HG03025 (cell line): ENCODE results near the gene CD300C.
"Not testable (repeated sequence)": the region's sequence is repeated elsewhere in the genome, so short reads cannot be mapped to it uniquely, and the experiment has no call there.

Experiments used
- ATAC-seq: cut with Tn5 transposase; IDR thresholded peaks from one replicate; pipeline ENCODE4 v1.9.1; 2021; ENCODE audit warnings: mild to moderate bottlenecking, moderate library complexity; ENCODE audit not compliant: unreplicated experiment, low FRiP score

Gene CD300C

GRCh38 chr17:74539281-74539820, 6.6 kb downstream of the CD300C start:
- no peak for ATAC-seq

- no peak for ATAC-seq
Observed at GRCh38 chr17:74536890-74537289, 9.0 kb downstream of the CD300C start.

DNA sequence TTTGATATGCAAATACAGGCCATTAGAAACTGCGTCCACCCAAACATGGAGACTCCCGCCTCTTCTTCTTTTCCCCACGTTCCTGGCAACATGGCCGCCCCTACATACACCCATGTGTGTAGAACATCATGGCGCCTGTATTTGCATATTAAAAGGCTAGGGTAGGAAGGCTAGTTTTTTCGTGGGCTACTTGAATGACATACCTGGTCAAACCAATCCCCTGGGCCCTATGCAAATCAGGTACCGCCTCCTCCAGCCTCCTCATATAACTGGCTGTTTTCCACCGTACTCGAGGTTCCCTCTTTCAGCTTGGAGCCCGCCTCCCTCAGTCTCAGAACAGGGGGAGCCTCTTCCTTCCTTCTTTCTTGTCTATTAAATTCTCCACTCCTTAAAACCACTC, 13.8 kb downstream of the CD300C start:
- no peak for ATAC-seq

DNA sequence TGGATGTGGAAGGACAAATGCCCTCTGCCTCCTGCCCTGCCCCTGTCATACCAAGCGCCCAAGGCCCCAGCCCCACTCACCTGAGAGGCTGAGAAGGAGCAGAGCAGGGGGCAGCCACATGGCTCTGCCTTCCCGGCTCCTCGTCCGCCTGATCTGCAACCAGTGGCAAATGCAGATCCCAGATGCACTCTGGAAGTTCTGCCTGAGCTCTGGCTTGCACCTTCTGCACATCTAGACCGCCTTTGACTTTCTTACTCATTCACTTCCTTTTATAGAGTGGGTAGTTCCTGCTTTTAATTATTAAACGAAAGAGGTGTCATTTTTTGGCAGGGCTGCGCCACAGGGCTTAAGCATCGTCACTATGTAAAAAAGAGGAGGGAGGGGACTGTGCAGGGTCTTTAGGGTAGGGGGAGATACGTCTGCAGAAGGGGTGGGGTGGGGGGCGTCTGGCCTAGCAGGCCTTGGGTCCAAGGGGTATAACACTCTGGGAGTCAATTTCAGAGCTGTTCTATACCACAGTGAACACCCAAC, 14.6 kb downstream of the CD300C start, which contains the start of gene CD300LB:
Gene CD300LB, minus strand, starts transcription at position 245 of the 531 bp plus-strand sequence. Its CDS starts 125 bp downstream, at position 120.
- ATAC-seq, result no peak

DNA sequence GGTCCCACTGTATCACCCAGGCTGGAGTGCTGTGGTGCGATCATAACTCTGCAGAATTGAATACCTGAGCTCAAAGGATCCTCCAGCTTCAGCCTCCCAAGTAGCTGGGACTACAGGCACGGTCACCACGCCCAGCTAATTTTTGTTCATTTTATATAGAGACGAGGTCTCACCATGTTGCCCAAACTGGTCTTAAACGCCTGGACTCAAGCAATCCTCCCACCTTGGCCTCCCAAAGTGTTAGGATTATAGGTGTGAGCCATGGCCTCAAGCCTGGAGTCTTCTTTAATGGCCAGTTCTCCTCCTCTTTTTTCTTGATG, 15.1 kb downstream of the CD300C start:
- no peak for ATAC-seq

GRCh38 chr17:74529243-74529642, 16.7 kb downstream of the CD300C start:
- ATAC-seq, result no peak

DNA sequence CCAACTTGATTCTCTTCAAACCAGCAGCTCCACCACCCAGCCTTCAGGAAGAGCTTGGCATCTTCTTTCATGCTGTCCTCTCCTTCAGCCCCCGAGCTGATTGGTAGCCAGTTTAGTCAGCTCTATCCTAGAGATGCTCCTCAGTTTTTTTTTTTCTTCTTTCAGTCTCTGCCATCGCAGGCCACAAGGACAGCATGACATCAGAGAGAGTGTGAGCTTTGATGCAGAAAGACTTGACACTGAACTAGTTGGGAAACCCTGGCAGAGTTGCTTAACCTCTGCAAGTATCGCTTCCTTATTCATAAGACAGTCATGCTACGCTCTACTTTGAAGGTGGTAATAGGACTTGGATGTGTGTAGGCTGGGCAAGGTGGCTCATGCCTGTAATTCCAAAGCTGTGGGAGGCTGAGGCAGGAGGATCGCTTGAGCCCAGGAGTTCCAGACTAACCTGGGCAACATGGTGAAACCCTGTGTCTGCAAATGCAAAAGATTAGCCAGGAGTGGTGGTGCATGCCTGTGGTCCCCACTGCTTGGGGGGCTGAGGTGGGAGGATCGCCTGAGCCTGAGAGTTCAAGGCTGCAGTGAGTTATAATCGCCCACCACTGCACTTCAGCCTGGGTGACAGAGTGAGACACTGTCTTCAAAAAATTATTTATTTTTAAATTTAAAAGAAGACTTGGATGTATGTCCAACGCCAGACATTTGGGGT, 17.3 kb downstream of the CD300C start:
- ATAC-seq, result no peak

DNA sequence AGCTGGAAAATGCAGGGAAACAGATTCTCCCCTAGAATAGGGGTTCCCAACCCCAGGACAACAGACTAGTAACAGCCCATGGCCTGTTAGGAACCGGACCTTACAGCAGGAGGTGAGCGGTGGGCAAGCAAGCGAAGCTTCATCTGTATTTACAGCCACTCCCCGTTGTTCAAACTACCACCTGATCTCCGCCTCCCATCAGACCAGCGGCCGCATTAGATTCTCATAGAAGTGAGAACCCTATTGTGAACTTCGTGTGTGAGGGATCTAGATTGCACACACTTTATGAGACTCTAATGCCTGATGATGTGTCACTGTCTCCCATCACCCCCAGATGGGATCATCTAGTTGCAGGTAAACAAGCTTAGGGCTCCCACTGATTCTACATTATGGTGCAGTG, 18.2 kb downstream of the CD300C start:
- ATAC-seq, result no peak

DNA sequence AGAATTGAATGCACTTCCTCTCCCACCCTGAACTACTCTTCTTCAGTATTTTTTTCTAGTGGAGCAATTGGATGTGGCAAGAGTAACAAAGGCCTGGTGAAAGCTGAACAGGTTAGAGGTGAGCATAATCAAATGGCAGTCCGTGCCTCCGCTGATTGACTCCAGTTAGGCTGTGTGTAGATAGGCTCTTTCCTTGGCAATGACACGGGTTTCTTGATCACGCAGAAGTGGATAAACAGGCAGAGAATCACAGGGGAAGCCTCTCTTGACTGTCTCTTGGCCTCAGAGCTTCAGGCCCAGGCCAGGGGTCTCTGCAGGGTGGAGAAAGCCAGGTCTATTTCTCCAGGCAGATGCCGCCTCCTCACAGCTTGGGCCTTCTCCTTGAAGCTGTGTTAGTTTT, 18.8 kb downstream of the CD300C start:
- ATAC-seq, result no peak

DNA sequence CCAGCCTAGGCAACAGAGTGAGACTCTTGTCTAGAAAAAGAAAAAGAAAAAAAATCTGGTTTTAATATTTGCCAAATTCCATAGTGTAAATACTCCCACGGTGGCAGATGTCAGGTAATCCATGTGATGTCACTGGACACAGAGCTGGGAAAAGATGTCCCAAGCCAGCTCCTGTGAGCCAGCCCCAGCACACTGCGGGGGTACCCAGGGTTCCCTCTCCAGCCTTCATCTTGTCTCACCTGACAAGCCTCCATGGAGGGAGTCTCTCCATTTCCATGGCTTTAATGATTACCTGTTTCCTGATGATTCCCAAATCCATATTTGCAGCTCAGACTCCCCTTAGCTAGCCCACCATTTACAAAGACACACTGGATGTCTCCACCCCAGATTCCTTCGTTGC, 19.2 kb downstream of the CD300C start:
- no peak for ATAC-seq

DNA sequence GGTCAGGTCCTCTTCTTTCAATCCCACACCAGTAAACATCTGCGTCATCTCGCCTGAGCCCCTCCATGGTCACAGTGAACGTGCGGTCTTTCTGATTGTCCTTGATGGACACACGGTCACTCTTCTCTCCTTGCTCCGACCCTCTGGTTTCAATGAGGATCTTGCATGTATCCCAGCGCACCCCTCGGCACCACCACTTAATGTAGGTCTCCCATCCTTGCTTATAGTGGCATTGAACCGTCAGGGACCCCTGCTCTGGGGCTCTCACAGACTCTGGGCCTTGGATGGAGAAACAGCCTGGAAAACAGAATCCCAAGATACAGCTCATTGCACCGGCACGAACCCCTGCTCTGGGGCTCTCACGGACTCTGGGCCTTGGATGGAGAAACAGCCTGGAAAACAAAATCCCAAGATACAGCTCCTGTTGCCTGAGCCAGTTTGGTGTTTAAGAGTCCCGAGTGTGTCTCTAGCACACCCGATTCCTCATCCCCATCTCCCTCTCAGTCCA, 20.1 kb downstream of the CD300C start:
- no peak for ATAC-seq

DNA sequence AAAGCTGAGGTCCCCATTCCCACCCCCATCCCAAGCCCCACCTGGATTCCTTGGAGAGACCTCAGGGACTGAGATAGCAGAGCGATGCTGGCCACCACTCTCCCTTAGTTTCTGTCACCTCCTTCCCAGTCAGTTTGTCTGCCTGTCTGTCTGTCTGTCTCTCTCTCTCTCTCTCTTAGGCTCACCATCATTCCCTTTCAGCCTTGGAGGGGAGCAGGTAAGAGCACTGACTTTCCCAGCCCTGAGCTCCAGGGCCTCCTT, 20.5 kb downstream of the CD300C start:
- ATAC-seq, result no peak

- no peak for ATAC-seq
Observed at GRCh38 chr17:74524653-74525464, 21.1 kb downstream of the CD300C start.

GRCh38 chr17:74523308-74523707, 22.6 kb downstream of the CD300C start:
- no peak for ATAC-seq

- no peak for ATAC-seq
Observed at GRCh38 chr17:74522381-74523105, 23.4 kb downstream of the CD300C start.

DNA sequence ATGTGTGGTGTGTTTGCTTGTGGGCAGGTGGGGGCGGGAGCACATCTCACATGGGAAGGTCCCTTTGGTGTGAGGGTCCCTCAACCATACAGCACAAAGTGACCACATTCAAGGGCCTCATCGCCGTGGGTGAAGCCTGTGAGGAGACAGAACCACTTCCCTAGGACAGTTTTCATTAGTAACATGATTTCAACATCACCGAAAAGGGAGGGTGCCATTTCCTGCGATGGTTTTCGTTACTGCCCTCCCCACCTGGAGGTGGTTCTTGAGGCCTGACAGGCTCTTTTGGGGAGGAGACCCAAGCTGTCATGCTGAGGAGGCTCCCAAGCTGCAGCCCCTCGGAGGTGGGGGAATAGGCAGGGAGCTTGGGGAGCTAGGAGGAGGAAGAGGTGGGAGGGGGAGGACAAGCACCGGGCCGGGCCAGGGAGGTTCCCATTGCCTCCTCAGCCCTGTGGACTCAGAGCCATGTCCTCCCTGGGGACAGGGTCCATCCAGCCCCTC, 24.2 kb downstream of the CD300C start:
- ATAC-seq, result no peak

- no peak for ATAC-seq
Observed at GRCh38 chr17:74520790-74521480, 25.0 kb downstream of the CD300C start.

DNA sequence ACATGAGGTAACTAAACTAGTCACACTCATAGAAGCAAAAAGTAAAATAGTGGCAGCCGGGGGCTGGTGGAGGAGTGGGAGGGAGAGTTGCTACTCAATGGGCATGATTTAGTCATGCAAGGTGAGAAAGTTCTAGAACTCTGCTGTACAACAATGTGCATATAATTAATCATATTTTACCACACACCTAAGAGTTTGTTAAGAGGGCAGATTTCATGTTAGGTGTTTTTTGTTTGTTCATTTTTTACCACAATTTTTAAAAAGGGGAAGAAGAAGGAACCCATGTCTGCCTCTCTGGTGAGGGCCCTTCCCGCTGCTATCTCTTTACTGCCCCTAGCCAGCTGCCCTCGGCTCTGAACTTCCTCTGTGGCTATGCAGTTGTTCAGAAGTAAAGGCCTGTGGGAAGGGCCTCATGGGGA, 25.9 kb downstream of the CD300C start:
- no peak for ATAC-seq

GRCh38 chr17:74518413-74518981, 27.4 kb downstream of the CD300C start:
- not testable (repeated sequence) for ATAC-seq
